ENCODE results near the gene OBSL1.

The OBSL1 gene

GRCh38 chr2:219548990-219549389 lies 22.3 kb downstream of the OBSL1 start:
- DNase-seq, result no peak

DNA sequence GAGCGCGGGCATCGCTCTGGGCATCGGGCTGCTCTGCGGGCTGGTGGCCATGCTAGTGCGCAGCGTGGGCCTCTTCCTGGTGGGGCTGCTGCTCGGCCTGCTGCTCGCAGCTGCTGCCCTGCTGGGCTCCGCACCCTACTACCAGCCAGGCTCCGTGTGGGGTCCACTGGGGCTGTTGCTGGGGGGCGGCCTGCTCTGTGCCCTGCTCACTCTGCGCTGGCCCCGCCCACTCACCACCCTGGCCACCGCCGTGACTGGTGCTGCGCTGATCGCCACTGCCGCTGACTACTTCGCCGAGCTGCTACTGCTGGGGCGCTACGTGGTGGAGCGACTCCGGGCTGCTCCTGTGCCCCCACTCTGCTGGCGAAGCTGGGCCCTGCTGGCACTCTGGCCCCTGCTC lies 23.7 kb downstream of the OBSL1 start:
- DNase-seq, result no peak

DNA sequence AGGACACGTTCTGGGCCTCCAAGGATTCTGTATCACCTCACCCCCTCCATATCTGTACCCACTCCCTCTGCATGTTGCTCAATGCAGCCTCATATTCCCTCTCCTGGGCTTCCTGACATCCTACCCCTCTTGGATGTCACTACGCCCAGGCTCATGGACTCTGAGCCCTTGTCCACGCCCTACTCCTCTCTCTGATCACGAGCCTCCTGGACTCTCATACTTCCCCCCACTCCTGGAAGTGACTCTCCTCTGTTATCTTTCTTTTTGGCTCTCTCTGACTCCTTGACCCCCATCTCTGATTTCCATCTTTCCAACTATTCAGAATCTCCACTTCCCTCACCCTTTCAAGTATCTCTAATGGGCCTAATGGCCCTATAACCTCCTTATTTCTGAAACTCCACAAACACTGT lies 25.4 kb downstream of the OBSL1 start:
- no peak for DNase-seq

GRCh38 chr2:219545295-219545942 lies 25.9 kb downstream of the OBSL1 start:
- DNase-seq, result no peak

GRCh38 chr2:219544567-219544966 lies 26.8 kb downstream of the OBSL1 start:
- DNase-seq, result no peak

DNA sequence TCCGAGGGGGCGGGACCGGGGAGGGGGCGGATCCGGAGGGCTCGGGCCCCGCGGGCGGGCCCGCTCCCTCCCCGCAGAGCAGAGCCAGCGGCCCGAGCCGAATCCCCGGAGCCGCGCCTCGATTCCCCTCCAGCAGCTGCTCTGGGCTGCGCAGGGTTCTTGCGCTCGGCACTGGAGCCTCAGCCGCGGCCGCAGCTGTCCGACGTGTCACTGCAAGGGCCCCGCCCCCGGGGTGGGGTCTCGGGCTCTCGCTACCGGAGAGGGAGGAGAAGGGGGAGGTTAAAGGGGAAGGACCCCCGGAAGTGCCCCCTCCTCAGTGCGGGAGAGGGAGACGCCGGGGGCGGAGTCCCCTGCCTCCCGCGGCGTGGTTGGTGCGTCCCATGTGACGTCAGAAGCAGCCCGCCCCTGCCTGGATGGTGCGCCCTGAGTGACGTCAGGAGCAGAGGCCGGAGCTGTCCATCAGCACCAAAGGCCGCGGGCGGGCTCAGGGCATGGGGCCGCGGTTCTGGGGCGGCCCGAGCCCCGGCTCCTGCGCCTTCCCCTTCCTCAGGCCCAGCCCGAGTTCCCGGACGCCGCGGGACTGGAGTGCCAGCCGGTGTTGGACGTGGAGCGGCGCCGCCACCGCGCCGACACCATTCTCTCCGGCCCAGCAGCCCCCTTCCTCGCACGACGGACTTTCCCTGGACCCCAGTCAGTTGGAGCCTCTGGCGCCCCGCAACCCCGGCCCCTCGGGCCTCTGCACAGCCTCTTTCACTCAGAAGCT lies 27.6 kb downstream of the OBSL1 start, which contains the start of the genes CHPF and TMEM198:
Gene CHPF, minus strand, starts transcription at position 214 of the 763 bp plus-strand sequence. CDS start 271 bp downstream, outside the sequence.
Gene TMEM198, plus strand, starts transcription at position 433 of the 763 bp plus-strand sequence. CDS start 700 bp downstream, outside the sequence.
- DNase-seq, result peak; percentile 98

DNA sequence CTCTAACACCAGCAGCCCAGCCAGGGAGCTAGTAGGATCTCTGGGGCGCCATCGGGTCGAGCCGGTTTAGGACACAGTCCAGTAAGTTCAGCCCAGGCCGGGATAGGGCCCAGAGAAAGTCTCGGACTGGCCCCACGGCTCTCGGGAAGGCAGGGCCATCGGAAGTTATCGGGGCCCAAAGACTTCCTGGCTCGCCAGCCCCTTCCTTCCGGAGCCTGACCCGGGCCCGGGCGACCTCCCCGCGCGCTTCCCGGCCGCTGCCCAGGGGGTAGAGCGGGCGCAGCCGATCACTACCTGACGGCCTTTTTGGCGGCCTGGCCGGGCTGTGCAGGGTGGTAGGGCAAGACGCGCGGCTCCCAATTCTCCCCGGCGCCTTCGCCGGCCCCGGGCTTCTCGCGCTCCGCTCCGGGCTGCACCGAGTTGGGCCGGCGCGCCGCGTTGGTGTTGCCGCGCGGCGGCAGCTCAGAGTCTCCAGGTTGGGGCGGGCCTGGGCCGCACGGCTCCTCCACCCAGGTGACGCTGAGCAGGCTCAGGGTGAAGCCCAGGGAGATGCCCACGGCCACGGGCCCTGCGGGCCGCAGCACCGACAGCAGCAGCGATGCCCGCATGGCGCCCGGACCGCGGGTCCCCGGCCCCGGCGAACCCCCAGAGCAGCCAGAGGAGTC lies 28.3 kb downstream of the OBSL1 start:
- peak; percentile 33 for DNase-seq

DNA sequence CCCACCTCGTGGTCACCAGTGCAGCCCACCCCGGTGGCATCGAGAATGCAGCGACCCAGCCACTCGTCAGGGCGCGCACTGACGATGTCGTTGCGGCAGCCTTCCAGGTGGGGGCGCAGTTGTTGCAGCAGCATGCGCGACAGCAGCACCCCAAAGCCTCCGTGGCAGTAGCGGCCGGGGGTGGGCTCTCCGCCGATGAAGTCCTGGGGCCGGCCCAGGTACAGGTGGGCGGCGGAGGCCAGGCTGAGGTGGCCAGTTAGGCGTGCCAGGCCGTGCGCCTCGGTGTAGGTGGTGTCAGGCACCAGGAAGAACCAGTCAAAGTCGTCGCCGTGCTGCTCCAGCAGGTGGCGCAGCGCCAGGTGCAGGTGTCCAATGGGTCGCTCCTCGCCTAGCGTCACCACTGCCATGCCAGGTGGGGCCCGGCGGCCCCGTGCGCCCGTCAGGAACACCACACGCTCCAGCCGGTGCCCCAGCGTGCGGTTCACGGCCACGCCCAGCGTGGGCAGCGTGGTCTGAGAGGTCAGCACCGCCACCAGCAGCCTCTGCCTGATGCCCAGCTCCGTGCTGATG lies 29.6 kb downstream of the OBSL1 start:
- peak; percentile 57 for DNase-seq

DNA sequence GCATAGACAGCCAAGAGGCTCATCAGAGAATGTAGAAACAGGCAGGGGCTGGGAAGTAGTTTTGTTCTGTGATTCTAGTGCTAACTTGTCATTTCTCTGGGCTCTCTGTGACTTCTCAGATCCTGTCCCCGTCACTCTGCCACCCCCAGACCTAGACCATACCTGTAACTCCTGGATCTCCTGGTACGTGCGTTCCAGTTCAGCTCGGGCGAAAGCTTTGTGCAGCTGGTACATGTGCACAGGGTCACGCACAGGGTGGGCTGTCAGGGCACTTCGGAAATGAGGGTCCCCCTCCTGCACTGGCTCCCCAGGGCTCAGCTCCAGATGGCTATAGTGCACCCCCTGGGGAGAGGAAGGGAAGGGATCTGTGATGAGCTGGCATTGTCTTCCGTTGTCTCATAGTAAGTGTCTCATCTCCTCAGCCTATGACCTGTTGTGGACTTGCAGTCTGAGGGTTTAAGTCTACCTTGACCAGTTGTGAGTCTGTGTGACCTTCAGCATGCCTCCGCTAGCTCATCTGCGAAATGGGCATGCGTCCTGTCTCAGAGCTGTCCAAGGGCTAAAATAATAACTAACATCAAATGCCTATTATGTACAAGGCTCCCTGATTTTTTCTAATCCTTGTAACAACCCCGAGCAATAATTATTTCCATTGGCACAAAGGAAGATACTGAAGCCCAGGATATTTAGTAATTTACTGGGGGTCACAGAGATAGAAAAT lies 30.4 kb downstream of the OBSL1 start:
- DNase-seq, result no peak

GRCh38 chr2:219539926-219540678 lies 31.2 kb downstream of the OBSL1 start:
- DNase-seq, result no peak

DNA sequence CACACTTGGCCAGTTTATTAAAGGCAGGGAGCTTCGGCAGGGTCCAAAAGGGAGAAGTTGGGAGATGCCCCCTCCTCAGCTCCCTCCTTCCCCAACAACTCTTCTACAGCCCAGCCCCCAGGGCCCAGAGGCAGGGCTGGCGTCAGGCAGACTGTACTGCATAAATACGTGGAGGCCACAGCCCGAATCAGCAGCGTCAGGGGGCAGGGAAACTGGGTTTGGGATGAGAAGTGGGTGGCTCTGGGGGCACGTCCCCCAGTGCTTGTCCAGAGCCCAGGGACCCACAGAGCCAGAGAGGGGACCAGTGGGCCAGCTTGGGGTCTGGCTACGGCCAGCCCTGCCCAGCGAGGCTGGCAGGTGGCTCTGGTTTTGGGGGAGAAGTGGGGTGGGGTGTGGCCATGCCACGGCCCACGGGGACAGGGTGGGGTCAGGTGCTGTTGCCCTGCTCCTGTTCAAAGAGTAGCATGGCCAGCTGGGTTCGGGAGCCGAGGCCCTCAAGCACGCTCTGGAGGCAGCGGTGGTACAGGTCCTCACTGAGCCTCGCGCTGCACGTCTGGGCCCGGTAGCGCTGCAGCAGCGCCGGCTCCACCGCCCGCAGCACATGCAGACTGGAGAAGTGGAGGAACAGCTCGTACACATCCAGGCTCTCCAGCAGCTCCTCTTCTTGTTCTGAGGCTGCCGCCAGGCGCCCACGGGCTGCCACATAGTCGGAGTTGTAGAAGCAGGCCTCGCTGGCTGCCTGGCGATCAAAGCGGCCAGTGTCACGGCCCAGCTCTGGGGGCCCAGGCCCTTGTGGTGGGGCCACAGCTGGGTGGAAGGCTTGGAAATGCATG lies 32.2 kb downstream of the OBSL1 start:
- no peak for DNase-seq

DNA sequence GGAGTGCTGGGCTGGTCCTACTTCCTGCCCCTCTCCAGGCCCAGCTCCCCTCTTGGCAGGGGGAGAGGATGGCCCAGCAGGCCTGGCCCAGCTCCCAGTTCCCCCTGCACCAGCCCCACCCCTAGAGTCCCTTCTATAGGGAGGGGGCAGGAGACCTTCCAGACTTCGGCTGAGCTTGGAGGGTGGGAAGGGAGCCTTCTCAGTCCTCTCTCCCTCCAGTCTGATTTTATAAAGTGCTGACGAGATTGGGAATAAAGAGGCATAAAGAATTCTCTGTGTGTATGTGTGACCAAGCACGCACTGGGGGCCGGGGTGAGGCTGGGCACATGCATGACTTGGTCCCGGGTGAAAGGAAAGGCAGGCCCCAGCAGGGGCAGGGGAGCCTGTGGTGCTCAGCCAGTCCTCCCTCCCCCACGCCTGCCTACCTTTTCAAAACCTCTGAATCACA lies 32.8 kb downstream of the OBSL1 start:
- DNase-seq, result peak; percentile 35

DNA sequence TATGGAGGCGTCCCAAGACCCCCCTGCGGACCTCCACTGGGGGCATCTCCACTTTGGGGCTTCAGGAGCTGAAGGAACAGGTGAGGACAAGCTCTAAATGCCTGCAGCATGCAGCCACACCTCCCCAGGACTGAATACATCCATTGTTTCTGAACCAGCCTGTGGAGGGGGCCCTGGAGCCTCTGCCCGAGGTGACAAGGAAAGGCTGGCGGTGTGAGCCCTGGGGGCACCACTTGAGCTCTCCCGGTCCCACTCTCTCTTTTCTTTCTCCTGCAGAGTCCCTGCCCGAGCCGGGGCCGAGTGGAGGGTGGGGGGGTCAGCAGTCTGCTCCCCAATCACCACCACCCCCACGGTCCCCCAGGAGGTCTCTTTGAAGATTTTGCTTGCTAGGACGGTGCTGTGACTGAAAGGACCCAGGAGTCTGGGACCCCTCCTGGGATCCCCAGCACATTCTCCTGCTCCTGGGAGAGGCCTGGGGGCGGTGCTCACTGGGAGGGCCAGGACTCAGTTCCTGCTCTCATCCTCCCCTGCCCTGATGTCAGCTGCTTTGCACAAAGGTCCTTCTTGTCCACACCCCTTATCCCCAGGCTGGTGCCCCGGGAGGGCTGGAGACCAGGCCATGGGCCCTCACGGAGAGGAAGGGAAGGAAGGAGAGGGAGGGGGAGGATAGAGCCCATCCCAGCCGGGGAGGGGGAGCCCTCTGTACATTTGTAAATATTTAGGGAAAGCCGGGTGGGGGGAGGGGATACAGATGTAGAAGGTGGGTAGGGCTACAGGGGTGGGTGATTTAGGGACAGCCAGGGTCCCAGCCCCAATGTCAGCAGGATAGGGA lies 33.5 kb downstream of the OBSL1 start:
- DNase-seq, result no peak

DNA sequence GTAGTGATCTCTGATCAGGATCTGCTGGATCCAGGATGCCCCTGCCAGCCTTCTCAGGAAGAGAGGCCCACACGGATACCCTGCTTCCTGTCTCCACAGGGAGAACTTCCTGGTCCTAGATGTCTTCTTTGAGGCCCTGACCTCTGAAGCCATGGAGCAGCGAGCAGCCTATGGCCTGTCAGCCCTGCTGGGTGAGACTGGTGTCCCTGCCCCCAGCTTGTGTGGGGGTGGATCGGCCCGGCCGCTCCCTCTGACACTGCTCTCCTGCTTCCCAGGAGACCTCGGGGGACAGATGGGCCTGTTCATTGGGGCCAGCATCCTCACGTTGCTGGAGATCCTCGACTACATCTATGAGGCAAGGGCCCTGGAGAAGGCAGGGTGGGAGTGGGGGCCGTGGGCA lies 34.4 kb downstream of the OBSL1 start:
- DNase-seq, result no peak

- no peak for DNase-seq
Measured at GRCh38 chr2:219536425-219536824, 34.9 kb downstream of the OBSL1 start.

DNA sequence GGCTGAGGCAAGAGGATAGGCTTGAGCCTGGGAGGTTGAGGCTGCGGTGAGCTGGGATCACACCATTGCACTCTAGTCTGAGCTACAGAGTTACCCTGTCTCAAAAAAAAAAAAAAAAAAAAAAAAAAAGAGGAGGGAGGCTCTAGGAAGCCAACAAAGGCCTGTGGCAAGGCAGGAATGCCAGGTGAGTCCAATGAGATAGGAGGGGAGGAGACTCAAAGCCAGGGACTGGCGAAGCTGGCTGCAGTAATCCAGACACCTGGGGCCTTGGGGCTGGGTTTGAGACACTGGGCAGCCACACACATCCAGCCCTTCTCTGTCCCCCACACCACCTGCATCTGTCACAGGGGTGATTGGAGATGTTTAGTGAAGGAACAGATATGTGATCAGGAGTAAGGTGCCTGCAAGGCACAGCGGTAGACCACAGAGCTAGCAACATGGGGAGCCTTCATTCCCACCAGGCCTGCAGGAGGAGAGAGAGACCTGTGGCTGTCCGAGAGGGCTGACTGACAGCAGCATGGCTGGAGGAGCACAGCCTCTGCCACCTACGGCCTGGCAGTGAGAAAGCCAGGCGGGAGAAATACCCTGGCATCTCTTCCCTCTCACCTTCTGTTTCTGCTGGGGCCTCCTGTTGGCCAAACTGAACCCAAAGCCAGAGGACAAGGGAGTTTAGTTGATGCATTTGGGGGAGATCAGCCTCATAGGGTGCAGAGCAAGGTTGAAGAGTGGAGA lies 37.2 kb downstream of the OBSL1 start:
- no peak for DNase-seq

DNA sequence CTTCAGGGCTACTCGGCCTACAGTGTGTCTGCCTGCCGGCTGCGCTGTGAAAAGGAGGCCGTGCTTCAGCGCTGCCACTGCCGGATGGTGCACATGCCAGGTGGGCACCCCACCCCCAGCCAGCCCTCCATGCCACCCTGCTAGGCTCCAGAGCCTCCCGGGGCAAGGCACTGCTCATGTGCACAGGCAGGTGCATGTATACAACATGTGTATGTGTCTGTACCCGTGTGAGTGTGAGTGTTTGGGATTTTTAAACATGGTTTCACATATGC lies 39.0 kb downstream of the OBSL1 start:
- DNase-seq, result no peak

- no peak for DNase-seq
Measured at GRCh38 chr2:219531639-219532377, 39.5 kb downstream of the OBSL1 start.

Data from fibroblast of skin of back (primary cell).